SW 1271 (cell line): Measurements from ENCODE around the gene HACD1.

Source experiments
- DNase-seq, 2 experiments: peaks; one replicate each; lab custom pipeline; 2025; lab: John Stamatoyannopoulos, UW

Gene HACD1

GRCh38 chr10:17580885-17581284, 36.3 kb downstream of the HACD1 start:
- no peak for DNase-seq

DNA sequence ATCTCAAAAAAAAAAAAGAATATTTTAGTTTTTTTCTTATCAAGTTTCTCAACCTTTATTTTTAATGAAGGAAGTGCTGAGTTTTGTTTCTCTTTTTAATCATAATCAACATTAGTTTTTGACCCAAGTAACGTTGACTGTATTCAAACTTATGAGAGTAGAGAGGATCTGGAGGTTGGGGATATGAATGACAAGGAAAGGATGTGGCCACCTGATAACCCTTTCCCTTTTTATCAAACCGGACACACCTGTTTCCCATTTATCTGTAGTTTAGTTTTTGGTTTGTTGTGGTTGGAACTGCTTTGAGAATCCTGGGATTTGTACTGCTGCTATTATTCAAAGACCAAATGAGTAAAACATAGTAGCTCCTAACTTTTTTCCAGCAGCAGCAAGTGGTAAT, 38.6 kb downstream of the HACD1 start:
- DNase-seq = no peak

GRCh38 chr10:17576768-17577167, 40.4 kb downstream of the HACD1 start:
- DNase-seq = no peak

- no peak for DNase-seq
Measured at GRCh38 chr10:17564911-17565310, 52.3 kb downstream of the HACD1 start.

DNA sequence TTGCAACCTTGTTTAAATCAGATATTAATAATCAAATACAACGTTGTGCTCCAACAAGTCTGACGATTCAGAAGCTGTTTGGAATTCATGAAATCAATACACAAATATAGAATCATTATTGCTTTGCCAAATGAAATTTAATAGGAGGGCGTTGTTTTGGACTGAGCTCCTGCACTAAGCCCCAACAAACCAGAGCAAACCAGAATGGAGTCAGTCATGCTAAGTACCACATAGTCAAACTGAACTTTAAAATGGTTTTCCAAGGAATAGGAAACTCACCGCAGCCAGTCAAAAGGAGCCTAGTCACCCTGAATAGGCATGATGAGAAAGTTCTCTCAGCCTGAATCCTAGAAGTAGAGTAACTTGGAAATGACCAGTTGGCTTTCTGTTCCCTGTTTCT, 53.7 kb downstream of the HACD1 start:
- no peak for DNase-seq

- no peak for DNase-seq
Measured at GRCh38 chr10:17562614-17563013, 54.6 kb downstream of the HACD1 start.

GRCh38 chr10:17561111-17561510, 56.1 kb downstream of the HACD1 start:
- DNase-seq = no peak

GRCh38 chr10:17557459-17557858, 59.7 kb downstream of the HACD1 start:
- no peak for DNase-seq

DNA sequence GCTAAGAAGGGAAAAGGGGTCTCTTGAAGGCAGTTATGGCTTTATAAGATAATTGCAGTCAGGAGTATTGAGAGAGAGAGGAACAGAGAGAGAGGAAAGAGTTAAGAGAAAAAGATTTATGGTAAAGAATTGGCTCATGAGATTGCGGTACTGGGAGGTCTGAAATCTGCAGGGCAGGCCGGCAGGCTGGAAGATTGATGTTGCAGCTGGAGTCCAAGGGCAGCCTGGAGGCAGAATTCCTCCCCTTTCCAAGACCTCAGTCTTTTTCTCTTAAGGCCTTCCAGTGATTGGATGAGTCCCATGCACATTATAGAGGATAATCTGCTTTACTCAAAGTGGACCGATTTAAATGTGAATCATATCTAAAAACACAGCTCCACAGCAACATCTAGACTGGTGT, 68.4 kb downstream of the HACD1 start:
- DNase-seq = no peak

DNA sequence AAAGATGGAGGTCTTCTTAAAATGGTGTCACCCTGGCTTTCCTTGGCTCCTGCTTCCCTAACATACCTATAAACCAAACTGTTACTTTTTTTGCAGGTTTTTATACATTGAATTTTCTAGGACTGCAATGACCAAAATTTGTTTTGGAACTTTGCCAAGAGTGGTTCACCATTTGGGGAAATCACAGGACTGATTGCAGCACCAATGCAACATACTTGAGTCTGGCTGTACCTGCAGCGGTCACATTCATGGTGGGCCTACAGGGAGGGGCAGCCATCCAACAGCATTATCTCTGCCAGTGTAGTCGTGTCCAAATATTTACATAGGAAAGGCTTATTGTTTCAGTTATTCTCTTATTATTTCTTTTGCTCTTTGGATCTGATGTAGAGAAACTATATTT, 69.0 kb downstream of the HACD1 start:
- DNase-seq = no peak

GRCh38 chr10:17547060-17547459, 70.1 kb downstream of the HACD1 start:
- DNase-seq = no peak

GRCh38 chr10:17544465-17544864, 72.7 kb downstream of the HACD1 start:
- DNase-seq = no peak
